ENCODE results near the gene MPRIP. TPM values are rescaled to one million over a fixed set of nuclear protein-coding genes. Genes with fewer than 3 reads are reported as not detected.
A peak's percentile ranks its signal among the peaks of the same experiment; 100 is the strongest.

Gene MPRIP
- total RNA-seq, 1 donor from 2014 or later: 345 TPM

GRCh38 chr17:17232303-17232621 lies 190.0 kb downstream of the MPRIP start:
- Mint-ChIP-seq H3K4me1 (ENCODE audit: low read depth) (peaks cover 27% of the 10 kb centered on the region), H3K27ac (ENCODE audit: unreplicated experiment) (no peak overlapping the region), H3K4me3 (ENCODE audit: unreplicated experiment) (no peak overlapping the region)

GRCh38 chr17:17235212-17236174 lies 193.2 kb downstream of the MPRIP start:
- Mint-ChIP-seq H3K36me3 (ENCODE audit: low read depth) (peaks cover 9% of the 10 kb centered on the region), H3K9me3 (ENCODE audit: low read depth) (no peaks in the 10 kb centered on the region), H3K27me3 (ENCODE audit: low read depth) (no peaks in the 10 kb centered on the region), H3K27ac (ENCODE audit: unreplicated experiment) (peak overlapping the region; percentile 99), H3K4me3 (ENCODE audit: unreplicated experiment) (peak overlapping the region; percentile 99), H3K4me1 (ENCODE audit: low read depth) (peaks cover 37% of the 10 kb centered on the region)
- TF ChIP-seq CTCF (IDR thresholded peaks at IDR 0.05): no peak
- peak; percentile 47 for DNase-seq (ENCODE audit: low spot score)

More at GRCh38 chr17:17232303-17232621, 190.0 kb downstream of the MPRIP start:
- Mint-ChIP-seq H3K36me3 (ENCODE audit: low read depth) (peaks cover 27% of the 10 kb centered on the region), H3K9me3 (ENCODE audit: low read depth) (no peaks in the 10 kb centered on the region), H3K27me3 (ENCODE audit: low read depth) (no peaks in the 10 kb centered on the region)
- TF ChIP-seq CTCF (IDR thresholded peaks at IDR 0.05): no peak
- no peak for DNase-seq (ENCODE audit: low spot score)

GRCh38 chr17:17236295-17237025 lies 194.2 kb downstream of the MPRIP start:
- Mint-ChIP-seq H3K9me3 (ENCODE audit: low read depth) (no peaks in the 10 kb centered on the region), H3K36me3 (ENCODE audit: low read depth) (peaks cover 6% of the 10 kb centered on the region), H3K27ac (ENCODE audit: unreplicated experiment) (peak overlapping the region; percentile 99), H3K27me3 (ENCODE audit: low read depth) (no peaks in the 10 kb centered on the region), H3K4me3 (ENCODE audit: unreplicated experiment) (peak overlapping the region; percentile 99), H3K4me1 (ENCODE audit: low read depth) (peaks cover 37% of the 10 kb centered on the region)
- peak; percentile 38 for DNase-seq (ENCODE audit: low spot score)
- TF ChIP-seq CTCF (IDR thresholded peaks at IDR 0.05): no peak

- peak; percentile 95 for DNase-seq (ENCODE audit: low spot score)
- Mint-ChIP-seq H3K4me1 (ENCODE audit: low read depth) (peaks cover 33% of the 10 kb centered on the region), H3K27me3 (ENCODE audit: low read depth) (no peaks in the 10 kb centered on the region), H3K9me3 (ENCODE audit: low read depth) (no peaks in the 10 kb centered on the region), H3K27ac (ENCODE audit: unreplicated experiment) (peak within 1 kb of the TSS; percentile 99), H3K4me3 (ENCODE audit: unreplicated experiment) (peak within 1 kb of the TSS; percentile 99), H3K36me3 (ENCODE audit: low read depth) (peaks cover 1% of the 10 kb centered on the region)
- TF ChIP-seq CTCF (IDR thresholded peaks at IDR 0.05): no peak
Observed at GRCh38 chr17:17237026-17237799, 195.0 kb downstream of the MPRIP start, which contains the start of gene FLCN. FLCN (minus strand) TSS chr17:17237168; CDS start chr17:17228137, 9,031 bp downstream.

Measured in chondrocyte (in vitro differentiated cells).